Measurements from ENCODE around the gene PRDM7. TPM values are rescaled to one million over a fixed set of nuclear protein-coding genes. Genes with fewer than 3 reads are reported as not detected.
A peak's percentile ranks its signal among the peaks of the same experiment; 100 is the strongest.

Gene PRDM7
- total RNA-seq, 1 donor from 2014 or later, result not detected

- Mint-ChIP-seq H3K27me3 (ENCODE audit: low read depth) (no peaks in the 10 kb centered on the region), H3K9me3 (no peaks in the 10 kb centered on the region), H3K27ac (no peak overlapping the region), H3K36me3 (ENCODE audit: low read depth) (no peaks in the 10 kb centered on the region), H3K4me3 (ENCODE audit: low read depth) (no peak overlapping the region), H3K4me1 (ENCODE audit: low read depth) (peaks cover 3% of the 10 kb centered on the region)
- no peak for DNase-seq (ENCODE audit: low spot score)
- intact Hi-C loops (cut with micrococcal nuclease), result no loop called here
These were observed 34.1 kb downstream of the PRDM7 start for GRCh38 chr16:90042946-90043514.

DNA sequence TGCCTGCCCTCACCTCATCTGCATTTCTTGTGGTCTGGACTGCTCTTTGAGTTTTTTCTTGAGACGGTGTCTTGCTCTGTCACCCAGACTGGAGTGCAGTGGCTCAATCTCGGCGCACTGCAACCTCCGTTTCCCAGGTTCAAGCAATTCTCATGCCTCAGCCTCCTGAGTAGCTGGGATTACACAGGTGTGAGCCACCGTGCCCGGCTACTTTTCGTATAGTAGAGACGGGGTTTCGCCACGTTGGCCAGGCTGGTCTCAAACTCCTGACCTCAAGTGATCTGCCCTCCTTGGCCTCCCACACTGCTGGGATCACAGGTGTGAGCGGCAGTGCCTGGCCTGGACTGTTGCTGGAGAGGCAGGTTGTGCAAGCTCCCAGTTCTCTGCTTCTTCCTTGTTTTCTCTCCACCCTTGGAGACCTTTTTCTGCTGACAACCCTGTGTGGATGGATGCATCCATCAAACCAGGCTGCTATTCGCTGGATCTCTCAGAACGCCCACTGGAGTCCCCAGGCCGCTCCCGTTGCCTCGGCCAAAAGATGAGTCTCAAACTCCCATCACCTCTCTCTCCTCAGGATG is 35.1 kb downstream of the PRDM7 start:
- no peaks in the 10 kb centered on the region for H3K36me3 Mint-ChIP-seq (ENCODE audit: low read depth)
- DNase-seq (ENCODE audit: low spot score), result no peak
- H3K4me3 Mint-ChIP-seq (ENCODE audit: low read depth), result no peak overlapping the region
- peaks cover 3% of the 10 kb centered on the region for H3K4me1 Mint-ChIP-seq (ENCODE audit: low read depth)
- H3K27ac Mint-ChIP-seq, result no peak overlapping the region
- intact Hi-C loops (cut with micrococcal nuclease), result no loop called here
- H3K9me3 Mint-ChIP-seq, result no peaks in the 10 kb centered on the region
- H3K27me3 Mint-ChIP-seq (ENCODE audit: low read depth), result no peaks in the 10 kb centered on the region

GRCh38 chr16:90040152-90041023 is 36.7 kb downstream of the PRDM7 start:
- H3K4me1 Mint-ChIP-seq (ENCODE audit: low read depth), result no peaks in the 10 kb centered on the region
- H3K27ac Mint-ChIP-seq, result no peak overlapping the region
- no peaks in the 10 kb centered on the region for H3K27me3 Mint-ChIP-seq (ENCODE audit: low read depth)
- H3K36me3 Mint-ChIP-seq (ENCODE audit: low read depth), result no peaks in the 10 kb centered on the region
- no peaks in the 10 kb centered on the region for H3K9me3 Mint-ChIP-seq
- no peak overlapping the region for H3K4me3 Mint-ChIP-seq (ENCODE audit: low read depth)
- no peak for DNase-seq (ENCODE audit: low spot score)
- intact Hi-C loops (cut with micrococcal nuclease), result no loop called here

DNA sequence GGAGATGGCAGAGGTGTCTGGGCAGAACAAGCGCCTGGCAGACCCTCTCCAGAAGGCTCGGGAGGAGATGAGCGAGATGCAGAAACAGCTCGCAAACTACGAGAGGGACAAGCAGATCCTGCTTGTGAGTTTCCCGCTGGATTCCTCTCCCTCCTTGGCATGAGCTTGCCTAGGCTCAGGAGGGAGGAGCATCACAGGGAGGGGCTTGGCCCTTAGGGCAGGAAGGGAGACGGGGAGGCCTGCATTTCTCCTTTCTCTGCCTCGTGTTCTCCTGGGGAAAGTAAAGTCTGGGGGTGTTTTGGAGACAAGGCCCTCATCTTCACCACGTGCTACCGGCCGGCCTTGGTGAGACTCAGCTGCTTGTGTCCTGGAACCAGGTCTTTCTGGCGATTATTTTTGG is 39.9 kb downstream of the PRDM7 start:
- Mint-ChIP-seq H3K9me3 (no peaks in the 10 kb centered on the region), H3K4me1 (ENCODE audit: low read depth) (no peaks in the 10 kb centered on the region), H3K36me3 (ENCODE audit: low read depth) (no peaks in the 10 kb centered on the region), H3K27me3 (ENCODE audit: low read depth) (no peaks in the 10 kb centered on the region), H3K4me3 (ENCODE audit: low read depth) (no peak overlapping the region), H3K27ac (no peak overlapping the region)
- DNase-seq (ENCODE audit: low spot score), result no peak
- intact Hi-C loops (cut with micrococcal nuclease), result no loop called here

GRCh38 chr16:90035902-90036301 is 41.2 kb downstream of the PRDM7 start:
- Mint-ChIP-seq H3K27me3 (ENCODE audit: low read depth) (no peaks in the 10 kb centered on the region), H3K36me3 (ENCODE audit: low read depth) (no peaks in the 10 kb centered on the region), H3K9me3 (peaks cover 6% of the 10 kb centered on the region), H3K27ac (no peak overlapping the region), H3K4me1 (ENCODE audit: low read depth) (no peaks in the 10 kb centered on the region), H3K4me3 (ENCODE audit: low read depth) (no peak overlapping the region)
- intact Hi-C loops (cut with micrococcal nuclease), result no loop called here
- DNase-seq (ENCODE audit: low spot score), result no peak

GRCh38 chr16:90034504-90034903 is 42.6 kb downstream of the PRDM7 start:
- H3K27me3 Mint-ChIP-seq (ENCODE audit: low read depth), result no peaks in the 10 kb centered on the region
- no peaks in the 10 kb centered on the region for H3K36me3 Mint-ChIP-seq (ENCODE audit: low read depth)
- peaks cover 6% of the 10 kb centered on the region for H3K9me3 Mint-ChIP-seq
- H3K27ac Mint-ChIP-seq, result no peak overlapping the region
- no peak overlapping the region for H3K4me3 Mint-ChIP-seq (ENCODE audit: low read depth)
- intact Hi-C loops (cut with micrococcal nuclease), result loop anchor here (5.0 kb wide), 1 partner anchor 43 kb away; the partner anchor contains the start of gene PRDM7
- no peak for DNase-seq (ENCODE audit: low spot score)
- no peaks in the 10 kb centered on the region for H3K4me1 Mint-ChIP-seq (ENCODE audit: low read depth)

DNA sequence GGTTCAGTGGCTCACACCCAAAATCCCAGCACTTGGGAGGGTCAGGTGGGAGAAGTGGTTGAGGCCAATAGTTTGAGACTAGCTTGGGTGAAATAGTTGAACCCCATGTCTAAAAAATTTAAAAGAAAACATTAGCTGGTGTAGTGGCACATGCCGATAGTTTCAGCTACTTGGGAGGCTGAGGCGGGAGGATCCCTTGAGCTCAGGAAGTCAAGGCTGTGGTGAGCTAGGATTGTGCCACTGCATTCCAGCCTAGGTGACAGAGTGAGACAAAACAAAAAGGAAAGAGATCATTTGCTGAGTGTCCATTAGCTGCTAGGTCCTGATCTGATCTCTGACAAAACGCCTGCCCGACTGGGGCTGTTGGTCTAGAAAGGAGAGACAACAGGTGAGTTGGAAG is 43.7 kb downstream of the PRDM7 start:
- intact Hi-C loops (cut with micrococcal nuclease), result loop anchor here (5.0 kb wide), 1 partner anchor 44 kb away; the partner anchor contains the start of gene PRDM7
- H3K4me1 Mint-ChIP-seq (ENCODE audit: low read depth), result no peaks in the 10 kb centered on the region
- DNase-seq (ENCODE audit: low spot score), result no peak
- H3K27ac Mint-ChIP-seq, result no peak overlapping the region
- no peak overlapping the region for H3K4me3 Mint-ChIP-seq (ENCODE audit: low read depth)
- H3K27me3 Mint-ChIP-seq (ENCODE audit: low read depth), result no peaks in the 10 kb centered on the region
- H3K36me3 Mint-ChIP-seq (ENCODE audit: low read depth), result no peaks in the 10 kb centered on the region
- peaks cover 6% of the 10 kb centered on the region for H3K9me3 Mint-ChIP-seq

GRCh38 chr16:90032674-90033331 is 44.3 kb downstream of the PRDM7 start:
- H3K4me1 Mint-ChIP-seq (ENCODE audit: low read depth), result no peaks in the 10 kb centered on the region
- H3K27me3 Mint-ChIP-seq (ENCODE audit: low read depth), result no peaks in the 10 kb centered on the region
- no peak for DNase-seq (ENCODE audit: low spot score)
- intact Hi-C loops (cut with micrococcal nuclease), result loop anchor here (5.0 kb wide), 1 partner anchor 44 kb away; the partner anchor contains the start of gene PRDM7
- no peaks in the 10 kb centered on the region for H3K36me3 Mint-ChIP-seq (ENCODE audit: low read depth)
- peaks cover 6% of the 10 kb centered on the region for H3K9me3 Mint-ChIP-seq
- no peak overlapping the region for H3K27ac Mint-ChIP-seq
- no peak overlapping the region for H3K4me3 Mint-ChIP-seq (ENCODE audit: low read depth)

- H3K27ac Mint-ChIP-seq, result peak overlapping the region; percentile 51
- H3K9me3 Mint-ChIP-seq, result peaks cover 6% of the 10 kb centered on the region
- no peak for DNase-seq (ENCODE audit: low spot score)
- no peak overlapping the region for H3K4me3 Mint-ChIP-seq (ENCODE audit: low read depth)
- no peaks in the 10 kb centered on the region for H3K36me3 Mint-ChIP-seq (ENCODE audit: low read depth)
- intact Hi-C loops (cut with micrococcal nuclease), result loop anchor here (5.0 kb wide), 1 partner anchor 45 kb away; the partner anchor contains the start of gene PRDM7
- H3K27me3 Mint-ChIP-seq (ENCODE audit: low read depth), result no peaks in the 10 kb centered on the region
- no peaks in the 10 kb centered on the region for H3K4me1 Mint-ChIP-seq (ENCODE audit: low read depth)
These were observed 45.0 kb downstream of the PRDM7 start for GRCh38 chr16:90031931-90032673.

DNA sequence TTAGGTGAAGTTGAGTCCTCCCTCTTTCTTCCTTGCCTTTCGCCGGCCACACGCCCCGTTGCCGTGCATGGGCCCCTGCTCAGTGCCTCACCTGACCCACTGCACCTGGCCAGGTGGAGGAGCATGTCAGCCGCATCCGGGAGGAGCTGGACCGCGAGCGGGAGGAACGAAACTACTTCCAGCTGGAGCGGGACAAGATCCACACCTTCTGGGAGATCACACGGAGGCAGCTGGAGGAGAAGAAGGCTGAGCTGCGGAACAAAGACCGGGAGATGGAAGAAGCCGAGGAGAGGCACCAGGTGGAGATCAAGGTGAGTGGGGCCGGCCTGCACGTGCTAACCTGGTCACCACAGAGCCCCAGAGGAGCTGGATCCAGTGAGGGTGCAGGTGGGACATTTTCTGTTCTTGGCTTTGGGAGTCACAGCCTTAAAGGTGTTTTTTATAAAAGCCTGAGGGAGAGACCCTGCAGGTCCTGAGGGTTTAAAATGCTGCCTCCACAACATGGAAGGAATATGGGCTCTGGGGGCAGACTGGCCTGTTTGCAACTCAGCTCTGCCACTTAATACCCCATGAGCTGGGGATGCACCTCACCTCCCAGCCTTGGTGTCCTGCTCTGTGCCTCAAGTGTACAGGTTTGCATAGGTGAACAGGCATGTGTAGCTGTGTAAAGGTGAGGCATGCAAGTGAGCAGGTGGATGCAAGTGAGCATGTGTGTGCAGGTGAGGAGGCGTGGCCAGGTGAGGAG is 45.8 kb downstream of the PRDM7 start:
- no peak overlapping the region for H3K4me3 Mint-ChIP-seq (ENCODE audit: low read depth)
- H3K4me1 Mint-ChIP-seq (ENCODE audit: low read depth), result peaks cover 2% of the 10 kb centered on the region
- H3K27ac Mint-ChIP-seq, result peak overlapping the region; percentile 51
- DNase-seq (ENCODE audit: low spot score), result no peak
- peaks cover 6% of the 10 kb centered on the region for H3K9me3 Mint-ChIP-seq
- intact Hi-C loops (cut with micrococcal nuclease), result loop anchor here (5.0 kb wide), 1 partner anchor 46 kb away; the partner anchor contains the start of gene PRDM7
- H3K36me3 Mint-ChIP-seq (ENCODE audit: low read depth), result no peaks in the 10 kb centered on the region
- no peaks in the 10 kb centered on the region for H3K27me3 Mint-ChIP-seq (ENCODE audit: low read depth)

DNA sequence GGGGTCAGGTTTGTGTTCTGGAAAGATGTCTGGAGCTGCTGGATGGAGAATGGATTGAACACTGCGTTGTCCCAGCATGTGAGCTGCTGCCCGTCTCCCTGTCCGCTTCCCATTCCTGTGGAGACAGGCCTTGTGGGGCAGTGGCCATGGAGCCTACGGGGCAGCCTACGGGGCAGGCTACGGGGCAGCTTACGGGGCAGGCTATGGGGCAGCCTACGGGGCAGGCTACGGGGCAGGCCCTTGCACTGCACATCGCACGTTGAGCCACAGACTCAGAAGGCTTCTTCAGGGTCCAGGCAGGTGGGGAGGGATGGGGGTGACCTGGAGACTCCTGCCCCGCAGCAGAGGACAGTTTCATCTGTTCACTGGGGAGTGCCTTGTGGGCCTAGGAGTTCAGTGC is 48.1 kb downstream of the PRDM7 start:
- no peak for DNase-seq (ENCODE audit: low spot score)
- no peak overlapping the region for H3K27ac Mint-ChIP-seq
- no peak overlapping the region for H3K4me3 Mint-ChIP-seq (ENCODE audit: low read depth)

More for the DNA sequence above, 48.1 kb downstream of the PRDM7 start:
- intact Hi-C loops (cut with micrococcal nuclease), result no loop called here
- no peaks in the 10 kb centered on the region for H3K27me3 Mint-ChIP-seq (ENCODE audit: low read depth)
- H3K9me3 Mint-ChIP-seq, result peaks cover 6% of the 10 kb centered on the region
- peaks cover 3% of the 10 kb centered on the region for H3K4me1 Mint-ChIP-seq (ENCODE audit: low read depth)
- H3K36me3 Mint-ChIP-seq (ENCODE audit: low read depth), result no peaks in the 10 kb centered on the region
